IMR-90 (cell line): ENCODE measurements around the gene C11orf71. TPM values are rescaled to one million over a fixed set of nuclear protein-coding genes. Genes with fewer than 3 reads are reported as not detected.

Source experiments
- ATAC-seq: fragments of 200-7000 bp; cut with Tn5 transposase; 2 replicates; pipeline ENCODE4 v1.9.1; 2020; ENCODE audit warnings: low read depth, mild to moderate bottlenecking, moderate library complexity
- BruUV-seq: library from RNA; stranded (reverse); fragments of 400-500 nt; replicated peaks from 2 replicates; lab custom pipeline; 2021; lab: Mats Ljungman, UMichigan
- CTCF ChIA-PET: fragments of 300-600 bp; formaldehyde crosslinking; extraction: SDS; loops from one replicate; lab custom pipeline; 2021; ENCODE audit warnings: antibody characterized with exemption; lab: Yijun Ruan, JAX
- POLR2A ChIA-PET: fragments of 300-600 bp; sonication (Branson Sonifier 250); formaldehyde crosslinking; loops from one replicate; lab custom pipeline; 2022; ENCODE audit warnings: antibody characterized with exemption; ENCODE audit not compliant: unreplicated experiment; lab: Charles Lee
- DNase-seq: peaks from one replicate; pipeline ENCODE4 v3.0.0; 2013
- H2AFZ ChIP-seq: replicated peaks from 2 replicates; pipeline ENCODE3; 2013; ENCODE audit warnings: low read length, mild to moderate bottlenecking; ENCODE audit not compliant: poor library complexity
- H2AK5ac ChIP-seq: 2 replicates; pipeline ENCODE4 v1.6.1; 2013; ENCODE audit warnings: low read depth, low read length, inconsistent platforms
- H2AK9ac ChIP-seq: replicated peaks from 2 replicates; pipeline ENCODE3; 2013; ENCODE audit warnings: mild to moderate bottlenecking, low read depth, low read length, moderate library complexity; ENCODE audit not compliant: poor library complexity
- H2BK120ac ChIP-seq: 2 replicates; pipeline ENCODE4 v1.6.1; 2013; ENCODE audit warnings: low read depth, low read length, inconsistent platforms
- H2BK15ac ChIP-seq: 3 replicates; pipeline ENCODE4 v1.6.1; 2013; ENCODE audit warnings: low read depth, low read length, inconsistent platforms
- H2BK20ac ChIP-seq: 2 replicates; pipeline ENCODE4 v1.6.1; 2013; ENCODE audit warnings: low read depth, mild to moderate bottlenecking, inconsistent platforms, low read length, moderate library complexity
- H2BK5ac ChIP-seq: 2 replicates; pipeline ENCODE4 v1.6.1; 2013; ENCODE audit warnings: mild to moderate bottlenecking, low read depth, low read length, inconsistent platforms; ENCODE audit not compliant: poor library complexity, severe bottlenecking
- H3K14ac ChIP-seq: replicated peaks from 2 replicates; pipeline ENCODE4 v1.6.1; 2013; ENCODE audit warnings: low read depth, low read length, inconsistent platforms
- H3K18ac ChIP-seq: 2 replicates; pipeline ENCODE4 v1.6.1; 2013; ENCODE audit warnings: low read depth, low read length, control low read depth
- H3K23ac ChIP-seq: 2 replicates; pipeline ENCODE4 v1.6.1; 2013; ENCODE audit warnings: low read depth, low read length, inconsistent platforms
- H3K27ac ChIP-seq: 2 replicates; pipeline ENCODE4 v1.5.1; 2013; ENCODE audit warnings: mild to moderate bottlenecking, control low read depth, low read length; ENCODE audit not compliant: insufficient read depth
- H3K27me3 ChIP-seq: 2 replicates; pipeline ENCODE4 v1.6.1; 2013; ENCODE audit warnings: low read length; ENCODE audit not compliant: control insufficient read depth, insufficient read depth
- H3K36me3 ChIP-seq: 2 replicates; pipeline ENCODE4 v1.6.1; 2013; ENCODE audit warnings: low read length, mixed read lengths; ENCODE audit not compliant: control insufficient read depth, insufficient read depth
- H3K4ac ChIP-seq: 2 replicates; pipeline ENCODE4 v1.6.1; 2013; ENCODE audit warnings: low read depth, low read length, inconsistent platforms
- H3K4me1 ChIP-seq: 2 replicates; pipeline ENCODE4 v1.6.1; 2013; ENCODE audit warnings: low read length, mixed read lengths; ENCODE audit not compliant: control insufficient read depth, insufficient read depth
- H3K4me2 ChIP-seq: 2 replicates; pipeline ENCODE4 v1.6.1; 2013; ENCODE audit warnings: low read depth, mild to moderate bottlenecking, control low read depth, low read length, moderate library complexity
- H3K4me3 ChIP-seq: 2 replicates; pipeline ENCODE4 v1.5.1; 2013; ENCODE audit warnings: low read depth, mild to moderate bottlenecking, control low read depth, low read length, moderate library complexity; ENCODE audit not compliant: insufficient read depth
- H3K56ac ChIP-seq: 2 replicates; pipeline ENCODE4 v1.6.1; 2013; ENCODE audit warnings: low read length, inconsistent platforms; ENCODE audit not compliant: insufficient read depth; ENCODE audit errors: extremely low read depth
- H3K79me1 ChIP-seq, 2 experiments: 2 replicates each; pipeline ENCODE4 v1.6.1; 2013; ENCODE audit warnings: low read length in 2 of 2, inconsistent platforms in 1 of 2, low read depth in 1 of 2
- H3K9ac ChIP-seq: 2 replicates; pipeline ENCODE4 v1.6.1; 2013; ENCODE audit warnings: low read depth, low read length, control low read depth
- H3K9me1 ChIP-seq: 2 replicates; pipeline ENCODE4 v1.6.1; 2013; ENCODE audit warnings: low read length, inconsistent platforms; ENCODE audit not compliant: insufficient read depth
- H3K9me3 ChIP-seq: 2 replicates; pipeline ENCODE4 v1.6.1; 2013; ENCODE audit warnings: low read length; ENCODE audit not compliant: control insufficient read depth, insufficient read depth
- H4K20me1 ChIP-seq: 2 replicates; pipeline ENCODE4 v1.6.1; 2013; ENCODE audit warnings: low read length, inconsistent platforms; ENCODE audit not compliant: insufficient read depth
- H4K5ac ChIP-seq: 2 replicates; pipeline ENCODE4 v1.6.1; 2013; ENCODE audit warnings: mild to moderate bottlenecking, low read depth, low read length, control low read depth
- H4K8ac ChIP-seq, 2 experiments: 2 replicates each; pipeline ENCODE4 v1.6.1; 2013; ENCODE audit warnings: low read depth in 2 of 2, low read length in 2 of 2, control low read depth in 1 of 2, inconsistent platforms in 1 of 2
- H4K91ac ChIP-seq: 2 replicates; pipeline ENCODE4 v1.6.1; 2013; ENCODE audit warnings: low read depth, low read length, inconsistent platforms; ENCODE audit not compliant: insufficient read depth
- BHLHE40 ChIP-seq: fragments of 150-350 bp; IDR thresholded peaks from 2 replicates; pipeline ENCODE4 v1.6.1; 2016; ENCODE audit warnings: mild to moderate bottlenecking, low read depth, low read length
- CEBPB ChIP-seq: IDR thresholded peaks from 2 replicates; pipeline ENCODE4 v1.6.1; 2012; ENCODE audit warnings: low read depth, low read length, improper control_type of control experiment
- CHD1 ChIP-seq: IDR thresholded peaks from 2 replicates; pipeline ENCODE4 v1.6.1; 2012; ENCODE audit warnings: low read depth, low read length, improper control_type of control experiment
- MAFK ChIP-seq: IDR thresholded peaks from 2 replicates; pipeline ENCODE4 v1.6.1; 2012; ENCODE audit warnings: low read depth, low read length, improper control_type of control experiment
- MAZ ChIP-seq: IDR thresholded peaks from 2 replicates; pipeline ENCODE4 v1.6.1; 2012; ENCODE audit warnings: low read depth, mild to moderate bottlenecking, low read length, improper control_type of control experiment, moderate library complexity, borderline replicate concordance
- NFE2L2 ChIP-seq: fragments of 150-350 bp; IDR thresholded peaks from 2 replicates; pipeline ENCODE4 v1.6.1; 2016; ENCODE audit warnings: low read depth, mild to moderate bottlenecking, low read length
- POLR2A ChIP-seq: IDR thresholded peaks from 2 replicates; pipeline ENCODE4 v1.6.1; 2012; ENCODE audit warnings: mild to moderate bottlenecking, low read depth, low read length
- RAD21 ChIP-seq: IDR thresholded peaks from 2 replicates; pipeline ENCODE4 v1.6.1; 2012; ENCODE audit warnings: low read length, improper control_type of control experiment
- RCOR1 ChIP-seq: IDR thresholded peaks from 2 replicates; pipeline ENCODE4 v1.6.1; 2012; ENCODE audit warnings: mild to moderate bottlenecking, low read length, improper control_type of control experiment; ENCODE audit not compliant: insufficient replicate concordance
- RFX5 ChIP-seq: IDR thresholded peaks from 2 replicates; pipeline ENCODE4 v1.8.0; 2012; ENCODE audit warnings: low read depth, mild to moderate bottlenecking, low read length, moderate library complexity
- SMC3 ChIP-seq: fragments of 150-350 bp; IDR thresholded peaks from 2 replicates; pipeline ENCODE4 v1.6.1; 2016; ENCODE audit warnings: low read depth, mild to moderate bottlenecking, antibody characterized with exemption, low read length, moderate library complexity
- dilution Hi-C: fragments of 300-500 bp; cut with HindIII; formaldehyde crosslinking; loops from one replicate; pipeline ENCODE4 v1.14.3; 2018; ENCODE audit warnings: low sequenced_read_pairs; ENCODE audit not compliant: unreplicated experiment
- in situ Hi-C: fragments of 300-500 bp; cut with MboI; formaldehyde crosslinking; loops from 3 replicates; pipeline ENCODE4 v1.14.3; 2019; ENCODE audit warnings: low sequenced_read_pairs, inconsistent platforms, mixed read lengths
- intact Hi-C: fragments of 100-400 bp; cut with micrococcal nuclease; formaldehyde crosslinking; loops from 2 replicates; pipeline ENCODE4 v1.10.0; 2022
- polyA plus RNA-seq, 3 experiments: library from polyadenylated mRNA; depleted of rRNA; stranded (reverse); fragments of >200 nt; gene quantifications; 2 replicates each; pipeline ENCODE4 v1.2.3, GENCODE V29; 2012; ENCODE audit warnings: low replicate concordance in 1 of 3
- total RNA-seq: library from RNA; depleted of rRNA; stranded (reverse); fragments of >200 nt; gene quantifications from 2 replicates; pipeline ENCODE4 v1.2.3, GENCODE V29; 2012
- TF ChIP-seq, protein P1 (sequence below): fragments of 150-350 bp; IDR thresholded peaks from 2 replicates; pipeline ENCODE4 v1.6.1; 2017; ENCODE audit warnings: mild to moderate bottlenecking, antibody characterized with exemption, low read length, low read depth
- TF ChIP-seq, protein P2 (sequence below): conservative IDR thresholded peaks from 2 replicates; pipeline ENCODE4 v1.5.1; 2012; ENCODE audit warnings: mild to moderate bottlenecking, low read depth, low read length, improper control_type of control experiment

C11orf71 gene
- total and polyA plus RNA-seq, 2 of the 4 experiments (the other 2 are of a cell fraction): 2.3 to 3.7 TPM

DNA sequence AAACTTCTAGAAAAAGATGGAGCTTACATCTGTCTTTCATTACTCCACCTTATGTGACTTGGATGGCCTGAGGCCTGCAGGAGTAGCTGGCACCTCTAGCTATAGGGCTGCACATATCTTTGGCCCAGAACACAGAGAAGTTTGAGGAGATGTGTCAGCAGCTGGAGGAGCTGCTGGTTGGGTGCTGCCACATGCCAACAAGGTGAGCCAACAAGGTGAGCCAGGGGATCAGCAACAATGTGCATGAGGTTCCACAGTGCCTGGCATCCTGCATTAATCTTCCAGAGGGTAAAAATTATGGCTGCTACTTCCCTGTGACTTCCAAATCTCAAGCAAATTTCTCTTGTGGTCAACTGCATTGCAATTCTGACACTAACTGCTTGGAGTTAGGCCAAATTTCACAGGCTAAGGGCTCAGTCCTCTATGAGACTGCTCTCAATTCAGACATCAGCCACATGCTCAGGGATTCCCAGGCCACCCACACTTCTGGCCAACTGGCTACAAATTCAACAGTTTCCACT, 16.2 kb upstream of the C11orf71 start:
- Histone ChIP-seq H2AK9ac (no peak overlapping the region), H2BK20ac (no peak overlapping the region), H3K79me1 (no peaks in the 10 kb centered on the region; a peak in 1 of 4 replicates), H4K20me1 (no peaks in the 10 kb centered on the region), H3K36me3 (peaks cover 11% of the 10 kb centered on the region), H2AFZ (no peak overlapping the region), H2AK5ac (no peak overlapping the region), H3K4me2 (no peak overlapping the region), H3K18ac (no peak overlapping the region), H3K4me3 (no peak overlapping the region), H2BK5ac (no peak overlapping the region), H4K91ac (no peak overlapping the region), H3K9me1 (peaks cover 2% of the 10 kb centered on the region; the same call in 1 of the 2 replicates), H3K27ac (no peak overlapping the region), H2BK15ac (no peak overlapping the region), H4K5ac (no peak overlapping the region), H3K56ac (no peak overlapping the region), H3K14ac (no peak overlapping the region), H3K23ac (no peak overlapping the region), H2BK120ac (no peak overlapping the region), H3K9me3 (no peaks in the 10 kb centered on the region), H3K27me3 (no peaks in the 10 kb centered on the region), H3K9ac (no peak overlapping the region), H4K8ac (no peak overlapping the region), H3K4ac (no peak overlapping the region), H3K4me1 (no peaks in the 10 kb centered on the region; the same call in 1 of the 2 replicates)
- ChIA-PET POLR2A (no interaction called here), CTCF (no interaction called here)
- in situ Hi-C loops: no loop called here
- DNase-seq (peak; percentile 33), ATAC-seq (0 out of 2 replicates have a peak, but pooled peaks have one; percentile 11)
- no TSS peak for BruUV-seq
- intact Hi-C loops: no loop called here
- no peak for TF ChIP-seq MAFK
- no peak for TF ChIP-seq MAZ
- TF ChIP-seq, protein P1, sequence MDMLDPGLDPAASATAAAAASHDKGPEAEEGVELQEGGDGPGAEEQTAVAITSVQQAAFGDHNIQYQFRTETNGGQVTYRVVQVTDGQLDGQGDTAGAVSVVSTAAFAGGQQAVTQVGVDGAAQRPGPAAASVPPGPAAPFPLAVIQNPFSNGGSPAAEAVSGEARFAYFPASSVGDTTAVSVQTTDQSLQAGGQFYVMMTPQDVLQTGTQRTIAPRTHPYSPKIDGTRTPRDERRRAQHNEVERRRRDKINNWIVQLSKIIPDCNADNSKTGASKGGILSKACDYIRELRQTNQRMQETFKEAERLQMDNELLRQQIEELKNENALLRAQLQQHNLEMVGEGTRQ: no peak
- no peak for TF ChIP-seq SMC3
- TF ChIP-seq RFX5: no peak
- no peak for TF ChIP-seq BHLHE40
- TF ChIP-seq, protein P2, sequence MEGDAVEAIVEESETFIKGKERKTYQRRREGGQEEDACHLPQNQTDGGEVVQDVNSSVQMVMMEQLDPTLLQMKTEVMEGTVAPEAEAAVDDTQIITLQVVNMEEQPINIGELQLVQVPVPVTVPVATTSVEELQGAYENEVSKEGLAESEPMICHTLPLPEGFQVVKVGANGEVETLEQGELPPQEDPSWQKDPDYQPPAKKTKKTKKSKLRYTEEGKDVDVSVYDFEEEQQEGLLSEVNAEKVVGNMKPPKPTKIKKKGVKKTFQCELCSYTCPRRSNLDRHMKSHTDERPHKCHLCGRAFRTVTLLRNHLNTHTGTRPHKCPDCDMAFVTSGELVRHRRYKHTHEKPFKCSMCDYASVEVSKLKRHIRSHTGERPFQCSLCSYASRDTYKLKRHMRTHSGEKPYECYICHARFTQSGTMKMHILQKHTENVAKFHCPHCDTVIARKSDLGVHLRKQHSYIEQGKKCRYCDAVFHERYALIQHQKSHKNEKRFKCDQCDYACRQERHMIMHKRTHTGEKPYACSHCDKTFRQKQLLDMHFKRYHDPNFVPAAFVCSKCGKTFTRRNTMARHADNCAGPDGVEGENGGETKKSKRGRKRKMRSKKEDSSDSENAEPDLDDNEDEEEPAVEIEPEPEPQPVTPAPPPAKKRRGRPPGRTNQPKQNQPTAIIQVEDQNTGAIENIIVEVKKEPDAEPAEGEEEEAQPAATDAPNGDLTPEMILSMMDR: no peak
- TF ChIP-seq NFE2L2: no peak
- TF ChIP-seq RCOR1: no peak
- TF ChIP-seq POLR2A: no peak
- TF ChIP-seq CEBPB: no peak
- TF ChIP-seq CHD1: no peak
- TF ChIP-seq RAD21: no peak
- dilution Hi-C loops: no loop called here
